Measurements from ENCODE around the gene LRRFIP1. TPM values are rescaled to one million over a fixed set of nuclear protein-coding genes. Genes with fewer than 3 reads are reported as not detected.

The LRRFIP1 gene
- polyA plus RNA-seq, 1 of the 3 experiments (the other 2 are of a cell fraction): 47.3 TPM

DNA sequence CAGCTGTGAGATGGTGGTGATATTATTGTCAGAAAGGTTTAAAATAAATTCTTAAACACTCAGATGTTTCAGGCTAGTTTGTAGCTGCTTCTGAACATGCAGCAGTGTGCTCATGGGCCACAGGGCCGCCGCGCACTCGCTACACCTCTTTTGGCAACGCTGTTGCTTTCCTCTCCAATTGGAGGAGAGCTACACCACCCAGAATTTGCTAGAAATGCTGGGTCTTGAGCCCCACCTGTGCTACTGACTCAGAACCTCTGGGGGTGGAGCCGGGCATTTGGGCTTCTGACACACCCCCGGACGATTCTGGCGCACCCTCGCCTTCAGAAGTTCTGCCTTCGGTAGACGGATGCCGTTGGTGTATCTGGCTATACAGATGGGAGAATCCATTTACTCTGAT, 15.7 kb downstream of the LRRFIP1 start:
- no peak overlapping the region for H2AFZ ChIP-seq (ENCODE audit: low read depth)
- H3K9me2 ChIP-seq: no peaks in the 10 kb centered on the region
- H3K4me2 ChIP-seq: no peak overlapping the region
- no peaks in the 10 kb centered on the region; the same call in 1 of the 2 replicates for H3K27me3 ChIP-seq (ENCODE audit: insufficient read depth)
- ChIA-PET CTCF (interaction anchor here (0.7 kb wide), 1 partner anchor 10 kb away, joined by 3 read pairs; no protein-coding TSS in a partner anchor), POLR2A (no interaction called here)
- no peak overlapping the region for H3K27ac ChIP-seq (ENCODE audit: low read depth in 2 of 2, low read length in 1 of 2)
- H3F3A ChIP-seq (replicated peaks; ENCODE audit: insufficient read depth): peaks cover 3% of the 10 kb centered on the region
- 97% methylated on average over 13 of the region's 13 CpGs for WGBS (ENCODE audit: low lambda C conversion rate)
- no peak overlapping the region for H3K4me3 ChIP-seq (ENCODE audit: low read depth in 2 of 2, low read length in 1 of 2)
- TF ChIP-seq, protein P1, sequence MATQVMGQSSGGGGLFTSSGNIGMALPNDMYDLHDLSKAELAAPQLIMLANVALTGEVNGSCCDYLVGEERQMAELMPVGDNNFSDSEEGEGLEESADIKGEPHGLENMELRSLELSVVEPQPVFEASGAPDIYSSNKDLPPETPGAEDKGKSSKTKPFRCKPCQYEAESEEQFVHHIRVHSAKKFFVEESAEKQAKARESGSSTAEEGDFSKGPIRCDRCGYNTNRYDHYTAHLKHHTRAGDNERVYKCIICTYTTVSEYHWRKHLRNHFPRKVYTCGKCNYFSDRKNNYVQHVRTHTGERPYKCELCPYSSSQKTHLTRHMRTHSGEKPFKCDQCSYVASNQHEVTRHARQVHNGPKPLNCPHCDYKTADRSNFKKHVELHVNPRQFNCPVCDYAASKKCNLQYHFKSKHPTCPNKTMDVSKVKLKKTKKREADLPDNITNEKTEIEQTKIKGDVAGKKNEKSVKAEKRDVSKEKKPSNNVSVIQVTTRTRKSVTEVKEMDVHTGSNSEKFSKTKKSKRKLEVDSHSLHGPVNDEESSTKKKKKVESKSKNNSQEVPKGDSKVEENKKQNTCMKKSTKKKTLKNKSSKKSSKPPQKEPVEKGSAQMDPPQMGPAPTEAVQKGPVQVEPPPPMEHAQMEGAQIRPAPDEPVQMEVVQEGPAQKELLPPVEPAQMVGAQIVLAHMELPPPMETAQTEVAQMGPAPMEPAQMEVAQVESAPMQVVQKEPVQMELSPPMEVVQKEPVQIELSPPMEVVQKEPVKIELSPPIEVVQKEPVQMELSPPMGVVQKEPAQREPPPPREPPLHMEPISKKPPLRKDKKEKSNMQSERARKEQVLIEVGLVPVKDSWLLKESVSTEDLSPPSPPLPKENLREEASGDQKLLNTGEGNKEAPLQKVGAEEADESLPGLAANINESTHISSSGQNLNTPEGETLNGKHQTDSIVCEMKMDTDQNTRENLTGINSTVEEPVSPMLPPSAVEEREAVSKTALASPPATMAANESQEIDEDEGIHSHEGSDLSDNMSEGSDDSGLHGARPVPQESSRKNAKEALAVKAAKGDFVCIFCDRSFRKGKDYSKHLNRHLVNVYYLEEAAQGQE (IDR thresholded peaks at IDR 0.05; ENCODE audit: low read depth, low read length): no peak
- TF ChIP-seq RFX5 (IDR thresholded peaks at IDR 0.05; ENCODE audit: low read length): no peak
- TF ChIP-seq SMC3 (IDR thresholded peaks at IDR 0.05; ENCODE audit: low read depth, low read length): no peak
- TF ChIP-seq TEAD4 (IDR thresholded peaks at IDR 0.05; ENCODE audit: borderline replicate concordance, insufficient read depth): no peak
- no peak for TF ChIP-seq MXI1 (IDR thresholded peaks at IDR 0.05; ENCODE audit: low read depth, low read length)
- TF ChIP-seq, protein P2, sequence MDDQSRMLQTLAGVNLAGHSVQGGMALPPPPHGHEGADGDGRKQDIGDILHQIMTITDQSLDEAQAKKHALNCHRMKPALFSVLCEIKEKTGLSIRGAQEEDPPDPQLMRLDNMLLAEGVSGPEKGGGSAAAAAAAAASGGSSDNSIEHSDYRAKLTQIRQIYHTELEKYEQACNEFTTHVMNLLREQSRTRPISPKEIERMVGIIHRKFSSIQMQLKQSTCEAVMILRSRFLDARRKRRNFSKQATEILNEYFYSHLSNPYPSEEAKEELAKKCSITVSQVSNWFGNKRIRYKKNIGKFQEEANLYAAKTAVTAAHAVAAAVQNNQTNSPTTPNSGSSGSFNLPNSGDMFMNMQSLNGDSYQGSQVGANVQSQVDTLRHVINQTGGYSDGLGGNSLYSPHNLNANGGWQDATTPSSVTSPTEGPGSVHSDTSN (IDR thresholded peaks at IDR 0.05): no peak
- TF ChIP-seq CHD2 (IDR thresholded peaks at IDR 0.05; ENCODE audit: low read length, partially characterized antibody): no peak
- TF ChIP-seq, protein P3, sequence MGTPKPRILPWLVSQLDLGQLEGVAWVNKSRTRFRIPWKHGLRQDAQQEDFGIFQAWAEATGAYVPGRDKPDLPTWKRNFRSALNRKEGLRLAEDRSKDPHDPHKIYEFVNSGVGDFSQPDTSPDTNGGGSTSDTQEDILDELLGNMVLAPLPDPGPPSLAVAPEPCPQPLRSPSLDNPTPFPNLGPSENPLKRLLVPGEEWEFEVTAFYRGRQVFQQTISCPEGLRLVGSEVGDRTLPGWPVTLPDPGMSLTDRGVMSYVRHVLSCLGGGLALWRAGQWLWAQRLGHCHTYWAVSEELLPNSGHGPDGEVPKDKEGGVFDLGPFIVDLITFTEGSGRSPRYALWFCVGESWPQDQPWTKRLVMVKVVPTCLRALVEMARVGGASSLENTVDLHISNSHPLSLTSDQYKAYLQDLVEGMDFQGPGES (IDR thresholded peaks at IDR 0.05; ENCODE audit: low read depth, low read length): no peak
- no peak for TF ChIP-seq FOXM1 (IDR thresholded peaks at IDR 0.05; ENCODE audit: low read depth)
- TF ChIP-seq NFIC (IDR thresholded peaks at IDR 0.05; ENCODE audit: borderline replicate concordance): no peak
- no peak for TF ChIP-seq EP300 (IDR thresholded peaks at IDR 0.05; ENCODE audit: borderline replicate concordance in 1 of 2, low read depth in 1 of 2, low read length in 1 of 2)
- no peak for TF ChIP-seq ELF1 (IDR thresholded peaks at IDR 0.05)
- no peak for TF ChIP-seq EZH2phosphoT487 (IDR thresholded peaks at IDR 0.05; ENCODE audit: borderline replicate concordance, low read depth)
- TF ChIP-seq TCF12 (IDR thresholded peaks at IDR 0.05): no peak
- no peak for TF ChIP-seq NRF1 (IDR thresholded peaks at IDR 0.05; ENCODE audit: low read depth, low read length)
- no peaks in the 10 kb centered on the region; a peak in 1 of 4 replicates for H3K4me1 ChIP-seq (ENCODE audit: control insufficient read depth in 1 of 2, insufficient read depth in 2 of 2, low read depth in 1 of 2, low read length in 1 of 2)
- no peak for DNase-seq
- peaks cover 74% of the 10 kb centered on the region for H3K79me2 ChIP-seq (ENCODE audit: insufficient read depth)
- no peaks in the 10 kb centered on the region for H3K9me3 ChIP-seq
- H4K20me1 ChIP-seq (ENCODE audit: insufficient read depth): no peaks in the 10 kb centered on the region
- no peak overlapping the region for H3K9ac ChIP-seq
- peaks cover 14 to 24% of the 10 kb centered on the region in 2 experiments for H3K36me3 ChIP-seq (replicated peaks in 1 of 2; ENCODE audit: control insufficient read depth in 1 of 2, insufficient read depth in 2 of 2, low read length in 1 of 2)

Data from SK-N-SH (cell line).